GM12891 (cell line): ENCODE results near the gene PPP1R18.

Experiments used
- DNase-seq: peaks from one replicate; pipeline ENCODE4 v3.0.0; 2011; ENCODE audit warnings: low spot score; ENCODE audit not compliant: insufficient read length
- FAIRE-seq: peaks from 2 replicates; lab custom pipeline; 2011; peaks lifted over from hg19 to GRCh38; lab: Jason Lieb, UNC
- PAX5 ChIP-seq: IDR thresholded peaks from 2 replicates; pipeline ENCODE4 v1.6.1; 2011; ENCODE audit warnings: low read length, moderate library complexity, mild to moderate bottlenecking; ENCODE audit not compliant: insufficient read depth, severe bottlenecking
- POLR2A ChIP-seq: IDR thresholded peaks from 2 replicates; pipeline ENCODE4 v1.6.1; 2011; ENCODE audit warnings: low read depth, low read length, control low read depth
- POLR2AphosphoS5 ChIP-seq: IDR thresholded peaks from 2 replicates; pipeline ENCODE4 v1.6.1; 2011; ENCODE audit warnings: low read depth, low read length, control low read depth
- POU2F2 ChIP-seq: IDR thresholded peaks from 2 replicates; pipeline ENCODE4 v1.6.1; 2011; ENCODE audit warnings: low read depth, mild to moderate bottlenecking, control low read depth, low read length, moderate library complexity
- SPI1 ChIP-seq: IDR thresholded peaks from 2 replicates; pipeline ENCODE4 v1.6.1; 2011; ENCODE audit warnings: low read depth, low read length, control low read depth
- TAF1 ChIP-seq: IDR thresholded peaks from 2 replicates; pipeline ENCODE4 v1.6.1; 2011; ENCODE audit warnings: low read depth, low read length, control low read depth

Gene PPP1R18

GRCh38 chr6:30705620-30706019, 19.2 kb upstream of the PPP1R18 start:
- DNase-seq (no peak), FAIRE-seq (no peak)
- no peak for TF ChIP-seq POLR2A
- no peak for TF ChIP-seq TAF1
- no peak for TF ChIP-seq POLR2AphosphoS5
- no peak for TF ChIP-seq PAX5
- TF ChIP-seq POU2F2, result no peak
- TF ChIP-seq SPI1, result no peak

GRCh38 chr6:30703821-30704220, 17.4 kb upstream of the PPP1R18 start:
- TF ChIP-seq TAF1 (no peak), SPI1 (no peak), PAX5 (no peak), POLR2A (no peak), POU2F2 (no peak), POLR2AphosphoS5 (no peak)
- DNase-seq (no peak), FAIRE-seq (no peak)

- DNase-seq, result no peak
These were observed 16.6 kb upstream of the PPP1R18 start for GRCh38 chr6:30703011-30703410.

GRCh38 chr6:30700340-30700739, 13.9 kb upstream of the PPP1R18 start:
- FAIRE-seq, result no peak
- TF ChIP-seq PAX5 (no peak), SPI1 (no peak), TAF1 (no peak), POLR2A (no peak), POLR2AphosphoS5 (no peak)
- no peak for DNase-seq

More at GRCh38 chr6:30703011-30703410, 16.6 kb upstream of the PPP1R18 start:
- FAIRE-seq, result no peak
- TF ChIP-seq POLR2AphosphoS5 (no peak), POU2F2 (no peak), PAX5 (no peak), TAF1 (no peak), SPI1 (no peak), POLR2A (no peak)

- TF ChIP-seq TAF1 (no peak), SPI1 (no peak)
- no peak for FAIRE-seq
These were observed 10.0 kb upstream of the PPP1R18 start for GRCh38 chr6:30696432-30696831.

GRCh38 chr6:30691208-30691847, 4.9 kb upstream of the PPP1R18 start:
- no peak for DNase-seq
- FAIRE-seq, result no peak
- no peak for TF ChIP-seq POLR2A
- no peak for TF ChIP-seq POU2F2
- no peak for TF ChIP-seq POLR2AphosphoS5
- TF ChIP-seq SPI1, result no peak
- TF ChIP-seq PAX5, result no peak
- TF ChIP-seq TAF1, result no peak

More at GRCh38 chr6:30696432-30696831, 10.0 kb upstream of the PPP1R18 start:
- no peak for DNase-seq

GRCh38 chr6:30690403-30691207, 4.2 kb upstream of the PPP1R18 start, which contains the start of gene NRM:
Gene NRM (minus strand): TSS chr6:30690984. CDS start chr6:30690974, 10 bp downstream.
- TF ChIP-seq SPI1 (peak; percentile 46; the same call in 1 of the 2 replicates), TAF1 (no peak)
- DNase-seq (peak; percentile 73), FAIRE-seq (peak; percentile 92)

- no peak for DNase-seq
- peak; percentile 16 for FAIRE-seq
- TF ChIP-seq PAX5 (no peak), POLR2AphosphoS5 (no peak)
These were observed 3.5 kb upstream of the PPP1R18 start for GRCh38 chr6:30689985-30690384.

GRCh38 chr6:30689022-30689865, 2.8 kb upstream of the PPP1R18 start:
- DNase-seq (no peak), FAIRE-seq (peak; percentile 28)

More at GRCh38 chr6:30689022-30689865, 2.8 kb upstream of the PPP1R18 start:
- TF ChIP-seq PAX5, result no peak
- no peak for TF ChIP-seq TAF1
- TF ChIP-seq POU2F2, result no peak
- no peak for TF ChIP-seq POLR2AphosphoS5
- no peak for TF ChIP-seq POLR2A
- TF ChIP-seq SPI1, result no peak
